B cell (primary cell): ENCODE results near the gene TSPO.

Experiments
- EZH2 ChIP-seq: IDR thresholded peaks from 2 replicates; pipeline ENCODE4 v1.6.1; 2012; ENCODE audit warnings: borderline replicate concordance, low read depth, mild to moderate bottlenecking, moderate library complexity, low read length; ENCODE audit not compliant: insufficient read depth, poor library complexity, severe bottlenecking
- TF ChIP-seq, protein P1 (sequence below): fragments of 200-600 bp; IDR thresholded peaks from one replicate; pipeline ENCODE4 v1.8.0; 2022; ENCODE audit warnings: antibody characterized with exemption, mild to moderate bottlenecking

GRCh38 chr22:43171019-43171491, 19.7 kb downstream of the TSPO start:
- TF ChIP-seq, protein P1, sequence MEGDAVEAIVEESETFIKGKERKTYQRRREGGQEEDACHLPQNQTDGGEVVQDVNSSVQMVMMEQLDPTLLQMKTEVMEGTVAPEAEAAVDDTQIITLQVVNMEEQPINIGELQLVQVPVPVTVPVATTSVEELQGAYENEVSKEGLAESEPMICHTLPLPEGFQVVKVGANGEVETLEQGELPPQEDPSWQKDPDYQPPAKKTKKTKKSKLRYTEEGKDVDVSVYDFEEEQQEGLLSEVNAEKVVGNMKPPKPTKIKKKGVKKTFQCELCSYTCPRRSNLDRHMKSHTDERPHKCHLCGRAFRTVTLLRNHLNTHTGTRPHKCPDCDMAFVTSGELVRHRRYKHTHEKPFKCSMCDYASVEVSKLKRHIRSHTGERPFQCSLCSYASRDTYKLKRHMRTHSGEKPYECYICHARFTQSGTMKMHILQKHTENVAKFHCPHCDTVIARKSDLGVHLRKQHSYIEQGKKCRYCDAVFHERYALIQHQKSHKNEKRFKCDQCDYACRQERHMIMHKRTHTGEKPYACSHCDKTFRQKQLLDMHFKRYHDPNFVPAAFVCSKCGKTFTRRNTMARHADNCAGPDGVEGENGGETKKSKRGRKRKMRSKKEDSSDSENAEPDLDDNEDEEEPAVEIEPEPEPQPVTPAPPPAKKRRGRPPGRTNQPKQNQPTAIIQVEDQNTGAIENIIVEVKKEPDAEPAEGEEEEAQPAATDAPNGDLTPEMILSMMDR = no peak
- TF ChIP-seq EZH2 = no peak
